ENCODE measurements around the gene TMED4.
"Not testable (repeated sequence)": the region's sequence is repeated elsewhere in the genome, so short reads cannot be mapped to it uniquely, and the experiment has no call there.

The TMED4 gene

DNA sequence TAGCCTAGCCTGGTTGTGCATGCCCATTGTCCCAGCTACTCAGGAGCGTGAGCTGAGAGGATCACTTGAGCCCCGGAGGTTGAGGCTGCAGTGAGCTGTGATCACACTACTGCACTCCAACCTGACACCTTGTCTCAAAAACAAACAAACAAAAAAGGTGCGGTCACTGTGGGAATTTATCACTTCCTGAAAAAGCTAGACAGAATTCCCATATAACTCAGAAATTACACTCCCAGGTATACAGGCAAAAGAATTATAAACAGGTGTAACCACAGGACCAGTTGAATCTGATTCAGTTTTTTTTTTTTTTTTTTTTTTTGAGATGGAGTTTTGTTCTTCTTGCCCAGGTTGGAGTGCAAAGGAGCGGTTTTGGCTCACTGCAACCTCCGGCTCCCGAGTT is 21.2 kb upstream of the TMED4 start:
- no peaks in the 10 kb centered on the region for H3K9me3 ChIP-seq
- DNase-seq: no peak
- H3K4me1 ChIP-seq: no peaks in the 10 kb centered on the region
- TF ChIP-seq, protein P1, sequence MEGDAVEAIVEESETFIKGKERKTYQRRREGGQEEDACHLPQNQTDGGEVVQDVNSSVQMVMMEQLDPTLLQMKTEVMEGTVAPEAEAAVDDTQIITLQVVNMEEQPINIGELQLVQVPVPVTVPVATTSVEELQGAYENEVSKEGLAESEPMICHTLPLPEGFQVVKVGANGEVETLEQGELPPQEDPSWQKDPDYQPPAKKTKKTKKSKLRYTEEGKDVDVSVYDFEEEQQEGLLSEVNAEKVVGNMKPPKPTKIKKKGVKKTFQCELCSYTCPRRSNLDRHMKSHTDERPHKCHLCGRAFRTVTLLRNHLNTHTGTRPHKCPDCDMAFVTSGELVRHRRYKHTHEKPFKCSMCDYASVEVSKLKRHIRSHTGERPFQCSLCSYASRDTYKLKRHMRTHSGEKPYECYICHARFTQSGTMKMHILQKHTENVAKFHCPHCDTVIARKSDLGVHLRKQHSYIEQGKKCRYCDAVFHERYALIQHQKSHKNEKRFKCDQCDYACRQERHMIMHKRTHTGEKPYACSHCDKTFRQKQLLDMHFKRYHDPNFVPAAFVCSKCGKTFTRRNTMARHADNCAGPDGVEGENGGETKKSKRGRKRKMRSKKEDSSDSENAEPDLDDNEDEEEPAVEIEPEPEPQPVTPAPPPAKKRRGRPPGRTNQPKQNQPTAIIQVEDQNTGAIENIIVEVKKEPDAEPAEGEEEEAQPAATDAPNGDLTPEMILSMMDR (IDR thresholded peaks at IDR 0.05; ENCODE audit: low read depth, low read length): no peak
- H3K36me3 ChIP-seq: no peaks in the 10 kb centered on the region; the same call in 1 of the 2 replicates
- no peak overlapping the region for H3K4me3 ChIP-seq (ENCODE audit: low read depth, low read length)
- peaks cover 4% of the 10 kb centered on the region; the same call in 1 of the 2 replicates for H3K27me3 ChIP-seq

DNA sequence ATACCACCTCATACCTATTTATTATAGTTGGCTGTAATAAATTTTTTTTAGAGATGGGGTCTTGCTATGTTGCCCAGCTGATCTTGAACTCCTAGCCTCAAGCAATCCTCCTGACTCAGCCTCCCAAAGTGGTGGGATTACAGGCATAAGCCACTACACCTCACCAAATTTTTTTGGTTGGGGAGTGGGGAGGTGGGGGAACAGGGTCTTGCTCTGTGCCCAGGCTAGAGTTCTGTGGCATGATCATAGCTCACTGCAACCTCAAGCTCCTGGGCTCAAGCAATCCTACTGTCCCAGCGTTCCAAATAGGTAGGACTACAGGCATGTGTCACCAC is 20.5 kb upstream of the TMED4 start:
- no peak overlapping the region for H3K4me3 ChIP-seq (ENCODE audit: low read depth, low read length)
- no peaks in the 10 kb centered on the region for H3K4me1 ChIP-seq
- H3K27me3 ChIP-seq: peaks cover 4% of the 10 kb centered on the region; the same call in 1 of the 2 replicates
- DNase-seq: no peak
- no peaks in the 10 kb centered on the region for H3K9me3 ChIP-seq
- H3K36me3 ChIP-seq: no peaks in the 10 kb centered on the region
- TF ChIP-seq, protein P1 (IDR thresholded peaks at IDR 0.05; ENCODE audit: low read depth, low read length): no peak

DNA sequence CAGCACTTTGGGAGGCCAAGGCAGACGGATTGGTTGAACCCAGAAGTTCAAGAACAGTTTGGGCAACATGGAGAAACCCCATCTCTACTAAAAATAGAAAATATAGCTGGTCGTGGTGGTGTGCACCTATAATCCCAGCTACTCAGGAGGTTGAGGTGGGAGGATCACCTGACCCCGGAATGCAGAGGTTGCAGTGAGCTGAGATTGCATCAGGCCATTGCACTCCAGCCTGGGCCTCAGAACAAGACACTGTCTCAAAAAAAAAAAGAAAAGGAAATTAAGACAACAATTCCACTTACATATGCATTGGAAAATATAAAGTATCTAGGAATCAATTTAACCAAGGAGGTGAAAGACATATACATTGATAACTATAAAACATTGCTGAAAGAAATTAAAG is 17.2 kb upstream of the TMED4 start:
- H3K36me3 ChIP-seq: no peaks in the 10 kb centered on the region
- TF ChIP-seq, protein P1 (IDR thresholded peaks at IDR 0.05; ENCODE audit: low read depth, low read length): no peak
- H3K9me3 ChIP-seq: no peaks in the 10 kb centered on the region
- peaks cover 4% of the 10 kb centered on the region; the same call in 1 of the 2 replicates for H3K27me3 ChIP-seq
- H3K4me3 ChIP-seq (ENCODE audit: low read depth, low read length): no peak overlapping the region
- DNase-seq: no peak
- no peaks in the 10 kb centered on the region for H3K4me1 ChIP-seq

DNA sequence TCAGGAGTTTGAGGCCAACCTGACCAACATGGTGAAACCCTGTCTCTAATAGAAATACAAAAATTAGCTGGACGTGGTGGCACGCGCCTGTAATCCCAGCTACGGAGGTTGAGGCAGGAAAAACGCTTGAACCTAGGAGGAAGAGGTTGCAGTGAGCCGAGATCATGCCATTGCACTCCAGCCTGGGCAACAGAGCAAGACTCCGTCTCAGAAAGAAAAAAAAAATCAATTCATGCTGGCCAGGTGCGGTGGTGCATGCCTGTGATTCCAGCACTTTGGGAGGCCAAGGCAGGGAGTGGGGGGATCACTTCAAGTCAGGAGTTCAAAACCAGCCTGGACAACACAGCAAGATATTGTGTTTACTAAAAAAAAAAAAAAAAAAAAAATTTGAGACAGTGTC is 15.2 kb upstream of the TMED4 start:
- H3K36me3 ChIP-seq; H3K27me3 ChIP-seq; H3K9me3 ChIP-seq; H3K4me3 ChIP-seq (ENCODE audit: low read depth, low read length); H3K4me1 ChIP-seq; DNase-seq: not testable (repeated sequence)

DNA sequence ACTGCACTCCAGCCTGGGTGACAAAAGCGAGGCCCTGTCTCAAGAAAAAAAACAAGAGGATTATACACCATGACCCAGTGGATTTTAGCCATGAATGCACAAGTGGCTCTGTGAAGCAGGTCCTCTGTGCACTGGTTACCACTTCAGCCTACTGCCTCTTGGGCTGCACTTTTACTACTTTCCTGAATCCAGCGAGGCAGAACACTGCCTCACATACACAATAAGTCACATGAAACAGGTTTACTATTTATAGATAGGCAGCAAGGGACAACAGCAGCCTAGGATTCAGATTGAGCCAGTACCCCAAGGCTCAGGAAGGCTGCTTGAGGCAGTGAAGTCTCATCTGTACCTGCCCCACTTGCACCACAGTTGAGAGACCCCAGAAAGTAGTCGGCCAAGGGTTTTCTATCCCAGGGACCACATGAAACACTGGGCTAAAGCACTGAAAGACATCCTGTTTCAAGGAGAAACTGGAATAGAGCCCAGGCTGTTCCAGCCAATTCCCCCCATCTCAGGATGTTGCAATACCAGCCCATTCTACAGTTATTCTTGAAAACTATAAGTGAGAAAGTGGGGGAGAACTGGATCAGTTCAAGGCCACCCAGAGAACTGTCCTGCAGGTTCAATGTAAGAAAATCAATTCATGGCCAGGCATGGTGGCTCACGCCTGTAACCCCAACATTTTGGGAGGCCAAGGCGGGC is 14.1 kb upstream of the TMED4 start:
- H3K9me3 ChIP-seq: no peaks in the 10 kb centered on the region
- H3K27me3 ChIP-seq: no peaks in the 10 kb centered on the region; the same call in 1 of the 2 replicates
- H3K36me3 ChIP-seq: no peaks in the 10 kb centered on the region
- H3K4me3 ChIP-seq (ENCODE audit: low read depth, low read length): no peak overlapping the region
- no peaks in the 10 kb centered on the region for H3K4me1 ChIP-seq
- TF ChIP-seq, protein P1 (IDR thresholded peaks at IDR 0.05; ENCODE audit: low read depth, low read length): no peak
- DNase-seq: no peak

DNA sequence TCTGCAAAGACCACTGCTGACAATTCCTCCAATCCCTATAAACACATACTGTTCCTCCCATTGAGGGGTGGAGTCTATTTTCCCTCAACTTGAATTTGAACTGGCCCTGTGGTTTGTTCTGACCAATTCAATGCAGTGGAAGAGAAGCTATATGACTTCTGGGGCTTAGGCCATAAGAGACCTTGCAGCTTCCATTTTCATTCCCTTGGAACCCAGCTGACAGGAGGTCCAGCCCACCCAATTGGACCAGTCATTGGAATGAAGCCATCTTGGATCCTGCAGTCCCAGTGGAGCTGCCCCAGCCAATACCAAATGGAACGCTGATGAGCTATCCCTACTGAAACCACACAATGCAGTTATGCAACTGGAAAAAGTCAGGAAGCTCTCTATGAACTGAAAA is 8.9 kb upstream of the TMED4 start:
- no peak overlapping the region for H3K4me3 ChIP-seq (ENCODE audit: low read depth, low read length)

More for the DNA sequence above, 8.9 kb upstream of the TMED4 start:
- TF ChIP-seq, protein P1 (IDR thresholded peaks at IDR 0.05; ENCODE audit: low read depth, low read length): no peak
- no peaks in the 10 kb centered on the region for H3K27me3 ChIP-seq
- no peaks in the 10 kb centered on the region for H3K9me3 ChIP-seq
- no peak for DNase-seq
- no peaks in the 10 kb centered on the region for H3K36me3 ChIP-seq
- H3K4me1 ChIP-seq: no peaks in the 10 kb centered on the region; the same call in 1 of the 2 replicates
